HepG2 (cell line): ENCODE data around the gene SYT8. TPM values are rescaled to one million over a fixed set of nuclear protein-coding genes. Genes with fewer than 3 reads are reported as not detected.
A peak's percentile ranks its signal among the peaks of the same experiment; 100 is the strongest.

Experiments
- ATAC-seq: fragments of 200-7000 bp; cut with Tn5 transposase; 3 replicates; pipeline ENCODE4 v1.9.1; 2020; ENCODE audit warnings: mild to moderate bottlenecking, moderate library complexity
- BruUV-seq: library from RNA; stranded (reverse); fragments of 400-500 nt; replicated peaks from 2 replicates; lab custom pipeline; 2021; lab: Mats Ljungman, UMichigan
- CTCF ChIA-PET: fragments of 300-600 bp; formaldehyde crosslinking; extraction: SDS; loops from one replicate; lab custom pipeline; 2021; ENCODE audit warnings: low total read pairs, inconsistent platforms, low intra/inter-chr PET ratio; lab: Yijun Ruan, JAX
- POLR2A ChIA-PET: fragments of 350-600 bp; sonication (Branson Sonifier 250); formaldehyde crosslinking; loops from one replicate; lab custom pipeline; 2020; ENCODE audit warnings: antibody characterized with exemption, inconsistent platforms; lab: Yijun Ruan, JAX
- DNase-seq: peaks from one replicate; pipeline ENCODE4 v3.0.0-alpha.2; 2015; ENCODE audit warnings: low spot score
- FAIRE-seq: peaks from 3 replicates; lab custom pipeline; 2011; peaks lifted over from hg19 to GRCh38; lab: Jason Lieb, UNC
- H2AFZ ChIP-seq: one replicate; pipeline ENCODE4 v1.6.1; 2011; ENCODE audit warnings: low read length, inconsistent platforms
- H3K27ac ChIP-seq: fragments of 300-600 bp; 3 replicates; pipeline ENCODE4 v1.8.0; 2011; ENCODE audit warnings: mixed run types, mild to moderate bottlenecking, mixed read lengths, low read length, inconsistent platforms; ENCODE audit not compliant: insufficient read depth; ENCODE audit errors: extremely low read length
- H3K27me3 ChIP-seq, 2 experiments: fragments of 200-600 bp in 1 of 2; 2 replicates in 1 of 2; 3 replicates in 1 of 2; pipeline versions ENCODE4 v1.6.0 to v1.8.0; 2011; ENCODE audit warnings: low read length in 2 of 2, mild to moderate bottlenecking in 2 of 2, moderate library complexity in 2 of 2, inconsistent platforms in 1 of 2; ENCODE audit not compliant: insufficient read depth in 2 of 2, control insufficient read depth in 1 of 2
- H3K36me3 ChIP-seq, 2 experiments: fragments of 200-600 bp in 1 of 2; replicated peaks in 1 of 2; 2 replicates in 1 of 2; 3 replicates in 1 of 2; pipeline versions ENCODE4 v1.5.1 to v1.8.0; 2011; ENCODE audit warnings: low read length in 2 of 2, inconsistent platforms in 1 of 2; ENCODE audit not compliant: insufficient read depth in 2 of 2, control insufficient read depth in 1 of 2
- H3K4me1 ChIP-seq: 2 replicates; pipeline ENCODE4 v1.5.1; 2012; ENCODE audit warnings: low read length, inconsistent platforms; ENCODE audit not compliant: insufficient read depth
- H3K4me2 ChIP-seq: 2 replicates; pipeline ENCODE4 v1.6.0; 2011; ENCODE audit warnings: low read depth, low read length, inconsistent platforms
- H3K4me3 ChIP-seq, 3 experiments: fragments of 200-600 bp in 1 of 3; sonication (generic), shearing (Covaris generic) in 1 of 3; replicated peaks in 1 of 3; 2 replicates each; pipeline ENCODE4 v1.5.1; 2011 to 2016; ENCODE audit warnings: low read length in 3 of 3, inconsistent platforms in 2 of 3, low read depth in 2 of 3, mild to moderate bottlenecking in 2 of 3, control low read depth in 1 of 3, mixed read lengths in 1 of 3; ENCODE audit not compliant: insufficient read depth in 1 of 3
- H3K79me2 ChIP-seq: one replicate; pipeline ENCODE4 v1.6.1; 2011; ENCODE audit warnings: low read length, inconsistent platforms; ENCODE audit not compliant: insufficient read depth
- H3K9ac ChIP-seq: 2 replicates; pipeline ENCODE4 v1.6.0; 2011; ENCODE audit warnings: mild to moderate bottlenecking, low read depth, low read length, inconsistent platforms; ENCODE audit not compliant: insufficient read depth
- H3K9me3 ChIP-seq: 2 replicates; pipeline ENCODE4 v1.5.1; 2012; ENCODE audit warnings: mild to moderate bottlenecking, low read length
- H4K20me1 ChIP-seq: 2 replicates; pipeline ENCODE4 v1.6.0; 2011; ENCODE audit warnings: inconsistent platforms, mild to moderate bottlenecking, low read length, moderate library complexity; ENCODE audit not compliant: insufficient read depth
- CC2D1A ChIP-seq: sonication (generic); formaldehyde crosslinking; IDR thresholded peaks from 2 replicates; pipeline ENCODE4 v1.8.1; 2023; ENCODE audit warnings: mild to moderate bottlenecking, missing genetic modification reagents
- HINFP ChIP-seq: sonication (generic); formaldehyde crosslinking; IDR thresholded peaks from 2 replicates; pipeline ENCODE4 v1.4.0; 2020; ENCODE audit warnings: low read depth, mild to moderate bottlenecking, missing genetic modification reagents
- NKX3-1 ChIP-seq: sonication (generic); formaldehyde crosslinking; IDR thresholded peaks from 2 replicates; pipeline ENCODE4 v1.5.0; 2020; ENCODE audit warnings: missing genetic modification reagents
- POLR2G ChIP-seq: fragments of 200-400 bp; formaldehyde crosslinking; IDR thresholded peaks from 2 replicates; pipeline ENCODE4 v1.6.1; 2018; ENCODE audit warnings: mild to moderate bottlenecking, low read depth, low read length, moderate library complexity
- TOPORS ChIP-seq: sonication (generic); formaldehyde crosslinking; IDR thresholded peaks from 2 replicates; pipeline ENCODE4 v1.8.0; 2023; ENCODE audit warnings: mild to moderate bottlenecking, missing genetic modification reagents
- ZFP41 ChIP-seq: sonication (generic); formaldehyde crosslinking; IDR thresholded peaks from 2 replicates; pipeline ENCODE4 v1.4.0; 2020; ENCODE audit warnings: mild to moderate bottlenecking, missing genetic modification reagents, borderline replicate concordance
- ZNF441 ChIP-seq: sonication (generic); formaldehyde crosslinking; IDR thresholded peaks from 2 replicates; pipeline ENCODE4 v1.7.0; 2021; ENCODE audit warnings: missing genetic modification reagents, borderline replicate concordance
- ZNF543 ChIP-seq: sonication (generic); formaldehyde crosslinking; IDR thresholded peaks from 2 replicates; pipeline ENCODE4 v1.4.0; 2020; ENCODE audit warnings: mild to moderate bottlenecking, missing genetic modification reagents
- ZNF770 ChIP-seq: sonication (generic); formaldehyde crosslinking; IDR thresholded peaks from 2 replicates; pipeline ENCODE4 v1.5.0; 2020; ENCODE audit warnings: mild to moderate bottlenecking, missing genetic modification reagents
- WGBS: methylation state at CpG from one replicate; pipeline ENCODE4 v1.1.6; 2017; ENCODE audit warnings: low lambda C conversion rate; 5-methylcytosine and 5-hydroxymethylcytosine counted together
- in situ Hi-C: cut with HindIII; loops from 2 replicates; pipeline ENCODE4 v1.10.0; 2017; ENCODE audit warnings: low pct_unique_long_range_greater_than_20kb; ENCODE audit not compliant: extremely low pct_ligation_motif_present
- intact Hi-C: fragments of 100-400 bp; cut with micrococcal nuclease; formaldehyde crosslinking; loops from one replicate; pipeline ENCODE4 v1.10.0; 2022; ENCODE audit not compliant: unreplicated experiment
- polyA plus RNA-seq, 8 experiments: library from polyadenylated mRNA; depleted of rRNA in 3 of 8; stranded (reverse) in 7 of 8; unstranded in 1 of 8; fragments of >200 nt; fragmentation: Illumina TruSeq in 4 of 8; extraction: Trizol in 4 of 8; gene quantifications; 2 replicates each; pipeline versions ENCODE4 v1.2.1 to v1.2.3, GENCODE V29; 2011 to 2016; ENCODE audit warnings: low read depth in 4 of 8, missing spikeins in 1 of 8, mixed read lengths in 1 of 8; ENCODE audit not compliant: insufficient read depth in 1 of 8
- total RNA-seq, 5 experiments: library from RNA; depleted of rRNA; stranded (reverse); fragments of >200 nt; fragmentation: Illumina TruSeq; extraction: Trizol; gene quantifications; 2 replicates each; pipeline ENCODE4 v1.2.3, GENCODE V29; 2016; ENCODE audit warnings: low read depth in 1 of 5
- TF ChIP-seq, protein P1 (sequence below): sonication (generic); formaldehyde crosslinking; IDR thresholded peaks from 2 replicates; pipeline ENCODE4 v1.8.1; 2023; ENCODE audit warnings: mild to moderate bottlenecking, missing genetic modification reagents

SYT8 gene
- total and polyA plus RNA-seq, 2 of the 13 experiments (the other 11 are each of a cell fraction or from before 2014, with no cell fraction given) = 0.60 to 2.3 TPM

DNA sequence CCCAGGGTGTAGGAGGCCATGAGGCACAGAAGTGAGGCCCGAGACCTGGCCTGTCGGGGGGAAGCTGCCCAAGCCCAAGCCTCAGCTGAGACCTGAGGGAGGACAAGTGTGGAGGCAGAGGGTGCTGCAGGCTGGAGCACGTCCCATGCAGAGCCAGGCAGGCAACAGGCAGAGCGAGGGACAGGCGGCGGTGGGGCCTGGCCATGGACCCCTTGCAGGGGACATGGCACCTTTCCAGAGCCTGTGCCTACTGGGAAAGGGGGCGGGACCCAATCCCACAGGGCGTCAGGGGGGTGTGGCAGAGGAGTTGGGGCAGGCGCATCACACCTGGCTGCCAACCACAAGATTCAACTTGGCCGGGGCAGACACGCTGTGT, 8.3 kb downstream of the SYT8 start:
- ATAC-seq = peak; percentile 7
- H3K9ac ChIP-seq = no peak overlapping the region
- H3K79me2 ChIP-seq = no peaks in the 10 kb centered on the region
- peaks cover 58% of the 10 kb centered on the region for H3K4me1 ChIP-seq
- H3K4me3 ChIP-seq = no peak overlapping the region
- BruUV-seq = no TSS peak
- H3K27ac ChIP-seq = peak overlapping the region; percentile 54
- H2AFZ ChIP-seq = no peak overlapping the region
- TF ChIP-seq, protein P1, sequence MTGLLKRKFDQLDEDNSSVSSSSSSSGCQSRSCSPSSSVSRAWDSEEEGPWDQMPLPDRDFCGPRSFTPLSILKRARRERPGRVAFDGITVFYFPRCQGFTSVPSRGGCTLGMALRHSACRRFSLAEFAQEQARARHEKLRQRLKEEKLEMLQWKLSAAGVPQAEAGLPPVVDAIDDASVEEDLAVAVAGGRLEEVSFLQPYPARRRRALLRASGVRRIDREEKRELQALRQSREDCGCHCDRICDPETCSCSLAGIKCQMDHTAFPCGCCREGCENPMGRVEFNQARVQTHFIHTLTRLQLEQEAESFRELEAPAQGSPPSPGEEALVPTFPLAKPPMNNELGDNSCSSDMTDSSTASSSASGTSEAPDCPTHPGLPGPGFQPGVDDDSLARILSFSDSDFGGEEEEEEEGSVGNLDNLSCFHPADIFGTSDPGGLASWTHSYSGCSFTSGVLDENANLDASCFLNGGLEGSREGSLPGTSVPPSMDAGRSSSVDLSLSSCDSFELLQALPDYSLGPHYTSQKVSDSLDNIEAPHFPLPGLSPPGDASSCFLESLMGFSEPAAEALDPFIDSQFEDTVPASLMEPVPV (CRISPR knock-in tag) = 0 out of 2 replicates have a peak, but pooled peaks have one; percentile 19
- no peak for TF ChIP-seq ZNF543 (CRISPR knock-in tag)
- no peak for TF ChIP-seq CC2D1A
- TF ChIP-seq TOPORS (CRISPR knock-in tag) = peak; percentile 15; the same call in 1 of the 2 replicates
- no peak for TF ChIP-seq ZNF441 (CRISPR knock-in tag)
- TF ChIP-seq POLR2G = no peak
- TF ChIP-seq HINFP (CRISPR knock-in tag) = no peak
- TF ChIP-seq ZNF770 (CRISPR knock-in tag) = no peak
- TF ChIP-seq ZFP41 (CRISPR knock-in tag) = no peak
- TF ChIP-seq NKX3-1 (CRISPR knock-in tag) = no peak
- DNase-seq = no peak
- CTCF ChIA-PET = interaction anchor here (0.9 kb wide), 1 partner anchor 308 kb away, joined by 3 read pairs; no protein-coding TSS in a partner anchor
- no peak for FAIRE-seq
- 77% methylated on average over 3 of the region's 11 CpGs for WGBS
- no peaks in the 10 kb centered on the region for H3K36me3 ChIP-seq
- in situ Hi-C loops = loop anchor here (5.0 kb wide), 1 partner anchor 309 kb away; no protein-coding TSS in a partner anchor
- intact Hi-C loops = no loop called here
- H3K27me3 ChIP-seq = peaks cover 10 to 54% of the 10 kb centered on the region in 2 experiments; a peak in 4 of 5 replicates
- POLR2A ChIA-PET = interaction anchor here (1.1 kb wide), 1 partner anchor 9 kb away, joined by 3 read pairs; no protein-coding TSS in a partner anchor
- H3K4me2 ChIP-seq = 0 out of 2 replicates have a peak overlapping the region, but pooled peaks have one; percentile 16
- H3K9me3 ChIP-seq = no peaks in the 10 kb centered on the region
- H4K20me1 ChIP-seq = no peaks in the 10 kb centered on the region
